Hepatocyte (in vitro differentiated cells): ENCODE measurements around the gene RDX. TPM values are rescaled to one million over a fixed set of nuclear protein-coding genes. Genes with fewer than 3 reads are reported as not detected.

Experiments used
- DNase-seq: peaks from one replicate; pipeline ENCODE4 v3.0.0-alpha.2; 2016; ENCODE audit warnings: low spot score
- H2AFZ ChIP-seq: fragments of 200-600 bp; sonication (generic); 2 replicates; pipeline ENCODE4 v1.6.0; 2016; ENCODE audit warnings: antibody characterized with exemption, mild to moderate bottlenecking
- H3K27ac ChIP-seq: fragments of 200-600 bp; sonication (generic); 2 replicates; pipeline ENCODE4 v1.5.1; 2016; ENCODE audit warnings: mild to moderate bottlenecking
- H3K27me3 ChIP-seq: fragments of 200-600 bp; sonication (generic); 2 replicates; pipeline ENCODE4 v1.6.1; 2016
- H3K36me3 ChIP-seq: fragments of 200-600 bp; sonication (generic); replicated peaks from 2 replicates; pipeline ENCODE4 v1.5.1; 2016; ENCODE audit warnings: low read depth; ENCODE audit not compliant: insufficient read depth
- H3K4me1 ChIP-seq: fragments of 200-600 bp; sonication (generic); 2 replicates; pipeline ENCODE4 v1.5.1; 2016; ENCODE audit warnings: mild to moderate bottlenecking, moderate library complexity; ENCODE audit not compliant: insufficient read depth
- H3K4me2 ChIP-seq: fragments of 200-600 bp; sonication (generic); 2 replicates; pipeline ENCODE4 v1.6.0; 2016
- H3K4me3 ChIP-seq: fragments of 200-600 bp; sonication (generic); 2 replicates; pipeline ENCODE4 v1.5.1; 2016; ENCODE audit warnings: mild to moderate bottlenecking
- H3K79me2 ChIP-seq: fragments of 200-600 bp; sonication (generic); 2 replicates; pipeline ENCODE4 v1.6.0; 2017; ENCODE audit warnings: mild to moderate bottlenecking
- H3K9me2 ChIP-seq: fragments of 200-600 bp; sonication (generic); replicated peaks from 2 replicates; pipeline ENCODE4 v1.6.0; 2017; ENCODE audit warnings: mild to moderate bottlenecking; ENCODE audit not compliant: insufficient read depth
- H3K9me3 ChIP-seq: fragments of 200-600 bp; sonication (generic); 2 replicates; pipeline ENCODE4 v1.5.1; 2016; ENCODE audit warnings: low read depth, mild to moderate bottlenecking
- H4K20me1 ChIP-seq: fragments of 200-600 bp; sonication (generic); 2 replicates; pipeline ENCODE4 v1.6.0; 2016; ENCODE audit warnings: mild to moderate bottlenecking; ENCODE audit not compliant: insufficient read depth, poor library complexity, severe bottlenecking
- CTCF ChIP-seq: fragments of 200-600 bp; sonication (generic); IDR thresholded peaks from 2 replicates; pipeline ENCODE4 v1.5.1; 2016; ENCODE audit warnings: antibody characterized with exemption, mild to moderate bottlenecking; ENCODE audit not compliant: poor library complexity
- EZH2 ChIP-seq: fragments of 200-600 bp; sonication (generic); IDR thresholded peaks from 2 replicates; pipeline ENCODE4 v1.6.1; 2016; ENCODE audit warnings: antibody characterized with exemption, mild to moderate bottlenecking, borderline replicate concordance
- EZH2phosphoT487 ChIP-seq: fragments of 200-600 bp; sonication (generic); IDR thresholded peaks from one replicate; pipeline ENCODE4 v1.6.1; 2018; ENCODE audit warnings: antibody characterized with exemption, mild to moderate bottlenecking, low read depth, moderate library complexity; ENCODE audit not compliant: unreplicated experiment, severe bottlenecking
- WGBS: methylation state at CpG from one replicate; pipeline ENCODE4 v1.1.6; 2016; ENCODE audit warnings: low lambda C conversion rate; ENCODE audit errors: missing lambda C conversion rate; 5-methylcytosine and 5-hydroxymethylcytosine counted together
- polyA plus RNA-seq: library from polyadenylated mRNA; unstranded; fragments of >200 nt; fragmentation: Nextera tagmentation; extraction: Ambion mirVana; gene quantifications from 2 replicates; pipeline ENCODE4 v1.2.1, GENCODE V29; 2016
- total RNA-seq: library from RNA; depleted of rRNA; stranded (reverse); fragments of >200 nt; gene quantifications from 2 replicates; pipeline ENCODE4 v1.2.3, GENCODE V29; 2014

Gene RDX
- total and polyA plus RNA-seq, 2 experiments from 2014 or later: 106 to 143 TPM

- Histone ChIP-seq H3K4me3 (no peak overlapping the region), H3K9me3 (no peaks in the 10 kb centered on the region), H3K36me3 (no peaks in the 10 kb centered on the region), H3K79me2 (no peaks in the 10 kb centered on the region), H4K20me1 (no peaks in the 10 kb centered on the region), H3K27ac (no peak overlapping the region), H3K9me2 (no peaks in the 10 kb centered on the region), H3K4me1 (no peaks in the 10 kb centered on the region), H3K27me3 (no peaks in the 10 kb centered on the region), H3K4me2 (no peak overlapping the region), H2AFZ (no peak overlapping the region)
- no peak for DNase-seq
- no peak for TF ChIP-seq EZH2
- TF ChIP-seq CTCF: no peak
- no peak for TF ChIP-seq EZH2phosphoT487
- WGBS: 97% methylated on average over 3 of the region's 3 CpGs
These were observed 31.1 kb upstream of the RDX start for GRCh38 chr11:110327508-110327907.

- Histone ChIP-seq H3K9me3 (no peaks in the 10 kb centered on the region), H3K9me2 (no peaks in the 10 kb centered on the region), H2AFZ (no peak overlapping the region), H3K4me3 (no peak overlapping the region), H3K27ac (no peak overlapping the region), H3K79me2 (no peaks in the 10 kb centered on the region), H3K36me3 (no peaks in the 10 kb centered on the region), H3K4me2 (no peak overlapping the region), H3K4me1 (peaks cover 6% of the 10 kb centered on the region), H4K20me1 (no peaks in the 10 kb centered on the region), H3K27me3 (no peaks in the 10 kb centered on the region)
- 95% methylated on average over 4 of the region's 4 CpGs for WGBS
- DNase-seq: no peak
- no peak for TF ChIP-seq EZH2phosphoT487
- TF ChIP-seq EZH2: no peak
- no peak for TF ChIP-seq CTCF
These were observed 27.4 kb upstream of the RDX start for GRCh38 chr11:110323786-110324185.

- no peak overlapping the region for H3K27ac ChIP-seq
- no peaks in the 10 kb centered on the region for H3K36me3 ChIP-seq
- no peaks in the 10 kb centered on the region for H3K79me2 ChIP-seq
- no peak overlapping the region for H3K4me2 ChIP-seq
- 61% methylated on average over 3 of the region's 3 CpGs for WGBS
- H3K4me3 ChIP-seq: no peak overlapping the region
- H3K27me3 ChIP-seq: no peaks in the 10 kb centered on the region
- peaks cover 17% of the 10 kb centered on the region for H3K4me1 ChIP-seq
- DNase-seq: no peak
- no peak for TF ChIP-seq EZH2phosphoT487
- no peak for TF ChIP-seq CTCF
- TF ChIP-seq EZH2: no peak
- no peak overlapping the region for H2AFZ ChIP-seq
- no peaks in the 10 kb centered on the region for H4K20me1 ChIP-seq
- no peaks in the 10 kb centered on the region for H3K9me3 ChIP-seq
- H3K9me2 ChIP-seq: no peaks in the 10 kb centered on the region
These were observed 23.1 kb upstream of the RDX start for GRCh38 chr11:110319501-110319900.
